Activated gamma-delta T cell treated with Interleukin-2 at 50 U/mL for 16 hours (primary cell): ENCODE measurements around the gene MTFP1.
"Not testable (repeated sequence)": the region's sequence is repeated elsewhere in the genome, so short reads cannot be mapped to it uniquely, and the experiment has no call there.

Experiments
- DNase-seq: peaks from one replicate; pipeline ENCODE4 v3.0.0-alpha.2; 2020

Gene MTFP1

GRCh38 chr22:30425616-30426387 is at the start of gene MTFP1:
TSS of gene MTFP1 (plus strand) at chr22:30425768. CDS start at chr22:30425880, 112 bp downstream.
- peak; percentile 30 for DNase-seq

GRCh38 chr22:30380011-30380410 is 45.6 kb upstream of the MTFP1 start:
- no peak for DNase-seq

GRCh38 chr22:30381264-30381663 is 44.3 kb upstream of the MTFP1 start:
- no peak for DNase-seq

GRCh38 chr22:30382340-30382739 is 43.2 kb upstream of the MTFP1 start:
- DNase-seq: no peak

GRCh38 chr22:30383061-30383460 is 42.5 kb upstream of the MTFP1 start:
- no peak for DNase-seq

GRCh38 chr22:30385942-30386341 is 39.6 kb upstream of the MTFP1 start:
- DNase-seq: no peak

- no peak for DNase-seq
These were observed 39.0 kb upstream of the MTFP1 start for GRCh38 chr22:30386608-30386959.

- DNase-seq: peak; percentile 77
These were observed 38.4 kb upstream of the MTFP1 start, which contains the start of gene RNF215 for GRCh38 chr22:30386960-30387827. TSS of gene RNF215 (minus strand) at chr22:30387411. CDS start at chr22:30387313, 98 bp downstream.

GRCh38 chr22:30390974-30391691 is 34.4 kb upstream of the MTFP1 start:
- peak; percentile 76 for DNase-seq

- no peak for DNase-seq
These were observed 32.8 kb upstream of the MTFP1 start for GRCh38 chr22:30392661-30393321.

GRCh38 chr22:30393322-30393680 is 32.3 kb upstream of the MTFP1 start:
- DNase-seq: no peak

- DNase-seq: no peak
These were observed 31.7 kb upstream of the MTFP1 start for GRCh38 chr22:30393885-30394284.

- DNase-seq: peak; percentile 39
These were observed 28.5 kb upstream of the MTFP1 start, which contains the start of gene SEC14L2 for GRCh38 chr22:30396871-30397655. TSS of gene SEC14L2 (plus strand) at chr22:30397018. CDS start at chr22:30397117, 99 bp downstream.

- no peak for DNase-seq
These were observed 27.6 kb upstream of the MTFP1 start for GRCh38 chr22:30397656-30398635.

- DNase-seq: no peak
These were observed 26.6 kb upstream of the MTFP1 start for GRCh38 chr22:30398685-30399680.

GRCh38 chr22:30399718-30400117 is 25.9 kb upstream of the MTFP1 start:
- no peak for DNase-seq

- no peak for DNase-seq
These were observed 25.4 kb upstream of the MTFP1 start for GRCh38 chr22:30400159-30400558.

GRCh38 chr22:30401024-30401423 is 24.5 kb upstream of the MTFP1 start:
- not testable (repeated sequence) for DNase-seq
